Tibial artery (tissue), 4 donors: ENCODE measurements around the gene MYOG.

Source experiments
- DNase-seq, 2 donors: peaks; one replicate each; pipeline ENCODE4 v3.0.0-alpha.2; 2019
- H3K27ac ChIP-seq, 2 donors: fragments of 200-600 bp; sonication (generic) in 1 of 2; 1 replicate in 1 of 2; 2 replicates in 1 of 2; pipeline ENCODE4 v1.5.1; 2018 to 2019; ENCODE audit warnings: mild to moderate bottlenecking in 1 of 2
- H3K27me3 ChIP-seq, 2 donors: fragments of 200-600 bp; sonication (generic) in 1 of 2; one replicate each; pipeline versions ENCODE4 v1.5.1 to v1.6.0; 2016 to 2019
- H3K36me3 ChIP-seq, 3 donors: fragments of 200-600 bp; sonication (generic) in 2 of 3; one replicate each; pipeline ENCODE4 v1.5.1; 2016 to 2019; ENCODE audit warnings: mild to moderate bottlenecking in 2 of 3
- H3K4me1 ChIP-seq, 4 donors: fragments of 200-600 bp; sonication (generic) in 2 of 4; 1 replicate in 3 of 4; 2 replicates in 1 of 4; pipeline ENCODE4 v1.5.1; 2016 to 2019
- H3K4me3 ChIP-seq, 2 donors: fragments of 200-600 bp; sonication (generic) in 1 of 2; 1 replicate in 1 of 2; 2 replicates in 1 of 2; pipeline ENCODE4 v1.5.1; 2018 to 2019; ENCODE audit warnings: mild to moderate bottlenecking in 2 of 2
- H3K9me3 ChIP-seq, 3 donors: fragments of 200-600 bp; sonication (generic) in 1 of 3; one replicate each; pipeline ENCODE4 v1.5.1; 2016 to 2019
- intact Hi-C: fragments of 100-400 bp; cut with DNase I; formaldehyde crosslinking; loops from one replicate; pipeline ENCODE4 v1.15.0; 2023; ENCODE audit warnings: low total_unique reads
- TF ChIP-seq, protein P1 (sequence below), 2 experiments: fragments of 200-600 bp in 1 of 2; fragments of 450-650 bp in 1 of 2; IDR thresholded peaks; one replicate each; pipeline ENCODE4 v1.5.1; 2017 to 2019; ENCODE audit warnings: antibody characterized with exemption in 2 of 2, mild to moderate bottlenecking in 1 of 2, moderate library complexity in 1 of 2

The MYOG gene

DNA sequence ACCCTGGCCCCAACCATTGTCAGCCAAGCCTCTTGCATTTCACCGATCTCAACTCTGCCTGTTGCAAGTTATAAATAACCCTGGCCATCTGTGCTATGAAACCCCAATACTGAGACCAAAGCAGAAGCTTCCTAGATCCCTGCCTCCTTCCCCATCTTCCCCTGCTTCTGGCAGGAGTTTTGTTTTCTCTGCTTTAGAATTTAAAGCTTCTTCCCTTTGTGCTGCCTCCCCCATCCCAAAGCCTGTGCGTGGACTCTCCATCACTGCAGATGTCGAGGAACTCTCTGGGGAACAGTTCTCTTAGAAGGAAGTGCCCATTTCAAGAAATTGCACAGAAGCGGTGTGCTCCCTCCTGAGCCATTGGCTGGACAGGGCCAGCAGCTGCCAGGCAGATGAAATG lies 17.4 kb upstream of the MYOG start:
- H3K4me3 ChIP-seq, result no peak overlapping the region
- H3K27ac ChIP-seq, result no peak overlapping the region
- TF ChIP-seq, protein P1, sequence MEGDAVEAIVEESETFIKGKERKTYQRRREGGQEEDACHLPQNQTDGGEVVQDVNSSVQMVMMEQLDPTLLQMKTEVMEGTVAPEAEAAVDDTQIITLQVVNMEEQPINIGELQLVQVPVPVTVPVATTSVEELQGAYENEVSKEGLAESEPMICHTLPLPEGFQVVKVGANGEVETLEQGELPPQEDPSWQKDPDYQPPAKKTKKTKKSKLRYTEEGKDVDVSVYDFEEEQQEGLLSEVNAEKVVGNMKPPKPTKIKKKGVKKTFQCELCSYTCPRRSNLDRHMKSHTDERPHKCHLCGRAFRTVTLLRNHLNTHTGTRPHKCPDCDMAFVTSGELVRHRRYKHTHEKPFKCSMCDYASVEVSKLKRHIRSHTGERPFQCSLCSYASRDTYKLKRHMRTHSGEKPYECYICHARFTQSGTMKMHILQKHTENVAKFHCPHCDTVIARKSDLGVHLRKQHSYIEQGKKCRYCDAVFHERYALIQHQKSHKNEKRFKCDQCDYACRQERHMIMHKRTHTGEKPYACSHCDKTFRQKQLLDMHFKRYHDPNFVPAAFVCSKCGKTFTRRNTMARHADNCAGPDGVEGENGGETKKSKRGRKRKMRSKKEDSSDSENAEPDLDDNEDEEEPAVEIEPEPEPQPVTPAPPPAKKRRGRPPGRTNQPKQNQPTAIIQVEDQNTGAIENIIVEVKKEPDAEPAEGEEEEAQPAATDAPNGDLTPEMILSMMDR (IDR thresholded peaks at IDR 0.05), result no peak
- no peaks in the 10 kb centered on the region for H3K36me3 ChIP-seq
- H3K27me3 ChIP-seq, result peaks cover 0 to 18% of the 10 kb centered on the region in 2 donors
- H3K4me1 ChIP-seq, result no peaks in the 10 kb centered on the region
- intact Hi-C loops, result no loop called here
- no peak for DNase-seq
- peaks cover 0 to 6% (median 5%) of the 10 kb centered on the region in 3 donors for H3K9me3 ChIP-seq

DNA sequence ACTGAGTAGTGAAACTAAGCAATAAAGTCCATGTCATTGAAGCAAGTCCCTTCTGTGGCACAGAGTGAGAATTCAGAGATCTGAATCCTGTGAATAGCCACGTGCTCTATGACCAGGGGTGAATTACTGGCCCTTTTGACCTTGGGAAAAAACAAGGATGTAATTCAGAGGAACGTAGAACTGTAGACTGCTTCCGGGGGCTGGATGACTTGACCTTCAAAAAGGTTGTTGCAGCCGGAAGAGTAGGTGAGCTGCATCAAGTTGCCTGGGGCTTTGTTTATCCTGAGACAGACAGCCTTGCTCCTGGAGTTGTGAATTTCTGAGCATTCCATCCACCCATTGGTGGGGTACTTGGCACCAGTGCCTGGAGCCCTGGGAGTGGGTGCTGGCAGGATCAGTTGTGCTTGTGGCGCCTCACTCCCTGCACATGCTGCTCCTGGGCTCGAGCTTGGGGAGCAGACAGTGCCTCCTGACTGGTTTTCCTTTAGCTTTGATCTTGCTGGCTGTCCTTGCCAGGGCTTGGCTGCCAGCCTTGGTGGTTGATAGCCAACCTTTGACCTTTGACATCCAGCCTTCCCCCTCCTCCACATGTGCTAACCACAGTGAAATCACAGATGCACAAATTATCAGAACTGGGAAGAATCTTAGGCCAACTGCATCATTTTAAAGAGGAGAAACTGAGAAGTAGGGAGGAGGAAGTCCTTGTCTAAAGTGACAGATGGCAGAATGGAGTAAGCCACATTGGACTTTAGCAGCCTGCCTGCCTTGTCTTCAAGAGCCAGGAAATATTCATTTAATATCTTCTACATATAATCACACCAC lies 16.2 kb upstream of the MYOG start:
- TF ChIP-seq, protein P1 (IDR thresholded peaks at IDR 0.05), result no peak
- intact Hi-C loops, result no loop called here
- DNase-seq, result no peak
- Histone ChIP-seq H3K4me1 (no peaks in the 10 kb centered on the region), H3K36me3 (no peaks in the 10 kb centered on the region), H3K4me3 (no peak overlapping the region), H3K27ac (no peak overlapping the region), H3K27me3 (peaks cover 0 to 9% of the 10 kb centered on the region in 2 donors), H3K9me3 (peaks cover 0 to 6% (median 5%) of the 10 kb centered on the region in 3 donors)

DNA sequence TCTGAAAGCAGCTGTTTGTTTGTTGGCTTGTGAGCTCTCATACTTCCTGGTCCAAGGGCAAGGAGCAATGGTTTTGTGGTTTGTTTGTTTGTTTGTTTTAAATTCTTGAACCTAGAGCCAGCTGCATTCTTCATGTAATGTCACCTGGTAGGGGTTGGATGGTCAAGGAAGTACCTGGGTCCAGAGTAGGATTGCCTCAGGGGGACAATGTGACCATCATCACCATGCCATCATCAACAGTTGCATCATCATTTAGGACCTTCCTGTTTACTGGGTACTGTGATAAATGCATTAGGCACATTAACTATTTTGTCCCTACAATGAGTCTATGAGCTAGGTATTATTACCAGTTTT lies 14.7 kb upstream of the MYOG start:
- no peaks in the 10 kb centered on the region for H3K36me3 ChIP-seq
- no peak for DNase-seq
- no peaks in the 10 kb centered on the region for H3K4me1 ChIP-seq
- peaks cover 0 to 10% (median 6%) of the 10 kb centered on the region in 3 donors for H3K9me3 ChIP-seq
- H3K4me3 ChIP-seq, result no peak overlapping the region
- H3K27ac ChIP-seq, result no peak overlapping the region
- TF ChIP-seq, protein P1 (IDR thresholded peaks at IDR 0.05), result no peak
- H3K27me3 ChIP-seq, result peaks cover 0 to 9% of the 10 kb centered on the region in 2 donors
- intact Hi-C loops, result no loop called here

DNA sequence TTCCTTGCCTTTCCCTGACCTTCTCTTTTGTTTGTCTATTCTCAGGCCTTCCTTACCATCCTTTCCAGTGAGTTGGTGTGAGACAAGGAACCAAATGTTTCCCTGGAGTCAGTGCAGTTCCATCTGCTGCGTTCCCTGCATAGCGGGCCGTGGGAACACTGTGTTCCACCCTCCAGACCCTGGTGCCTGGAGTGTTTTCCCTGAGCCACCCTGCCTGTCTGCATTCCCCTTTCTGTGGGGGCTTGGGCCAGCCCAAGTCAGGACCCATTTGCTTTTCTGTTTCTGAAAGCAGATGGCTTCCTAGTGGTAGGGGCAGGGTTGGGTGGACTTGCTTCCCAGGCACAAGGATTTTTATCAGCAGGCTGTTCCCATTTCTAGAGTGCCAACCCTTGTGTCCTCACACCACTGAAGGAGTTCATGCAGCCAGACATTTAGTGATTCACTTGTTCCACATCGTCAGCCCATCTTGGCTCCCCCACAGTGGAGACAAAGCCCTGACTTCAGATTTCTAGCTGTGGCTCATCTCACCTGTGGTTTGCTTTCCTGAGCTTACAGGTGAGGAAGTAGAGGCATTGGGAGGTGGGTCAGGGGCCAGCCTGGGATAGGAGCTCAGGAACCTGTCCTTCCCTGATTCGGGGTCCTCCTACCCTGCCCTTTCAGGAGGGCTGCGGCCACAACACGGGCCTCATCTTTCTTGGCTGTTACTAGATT lies 14.1 kb upstream of the MYOG start:
- Histone ChIP-seq H3K4me3 (no peak overlapping the region), H3K27me3 (peaks cover 0 to 9% of the 10 kb centered on the region in 2 donors), H3K27ac (no peak overlapping the region), H3K9me3 (peaks cover 4 to 13% (median 8%) of the 10 kb centered on the region in 3 donors), H3K36me3 (no peaks in the 10 kb centered on the region), H3K4me1 (no peaks in the 10 kb centered on the region)
- TF ChIP-seq, protein P1 (IDR thresholded peaks at IDR 0.05), result no peak
- DNase-seq, result no peak
- intact Hi-C loops, result no loop called here

DNA sequence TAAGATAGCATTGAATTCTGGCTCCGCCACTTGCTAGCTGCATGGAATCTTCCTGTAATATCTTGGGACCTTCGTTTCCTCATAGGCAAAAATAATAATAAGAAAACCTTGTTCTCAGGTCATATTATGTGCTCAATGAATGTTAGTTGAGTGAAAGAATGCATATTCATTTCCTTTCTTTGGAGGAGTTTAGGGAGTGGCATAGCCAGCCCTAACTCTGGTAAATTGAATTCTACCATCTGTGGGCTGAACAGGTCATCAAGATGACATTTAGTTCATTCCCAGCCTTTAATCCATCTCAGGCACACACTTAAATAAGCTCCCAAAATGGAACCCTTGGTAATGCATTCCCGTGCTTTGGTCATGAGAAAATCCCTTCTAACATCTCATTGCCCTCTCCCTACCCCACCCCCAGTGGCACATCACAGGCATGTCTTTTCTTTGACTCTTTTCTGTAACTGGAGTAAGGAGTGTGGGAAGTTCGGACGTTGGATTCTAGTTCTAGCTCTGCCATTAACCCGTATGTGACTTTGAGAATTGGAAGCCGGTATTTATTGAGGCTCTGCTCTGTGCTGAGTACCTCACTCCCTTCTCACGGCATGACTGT lies 13.2 kb upstream of the MYOG start:
- Histone ChIP-seq H3K4me1 (no peaks in the 10 kb centered on the region), H3K4me3 (no peak overlapping the region), H3K9me3 (peaks cover 4 to 16% (median 13%) of the 10 kb centered on the region in 3 donors), H3K36me3 (no peaks in the 10 kb centered on the region), H3K27me3 (peaks cover 0 to 9% of the 10 kb centered on the region in 2 donors), H3K27ac (no peak overlapping the region)
- TF ChIP-seq, protein P1 (IDR thresholded peaks at IDR 0.05), result no peak
- intact Hi-C loops, result no loop called here
- no peak for DNase-seq
